Stimulated activated CD8-positive, alpha-beta memory T cell treated with anti-CD3 and anti-CD28 coated beads, Interleukin-2, amount 100 ng/mL, for 1 hour (primary cell): ENCODE measurements around the gene TPI1.

Experiments used
- DNase-seq, 2 donors: peaks; one replicate each; pipeline ENCODE4 v3.0.0-alpha.2; 2020; ENCODE audit warnings: low read depth in 2 of 2

TPI1 gene

DNA sequence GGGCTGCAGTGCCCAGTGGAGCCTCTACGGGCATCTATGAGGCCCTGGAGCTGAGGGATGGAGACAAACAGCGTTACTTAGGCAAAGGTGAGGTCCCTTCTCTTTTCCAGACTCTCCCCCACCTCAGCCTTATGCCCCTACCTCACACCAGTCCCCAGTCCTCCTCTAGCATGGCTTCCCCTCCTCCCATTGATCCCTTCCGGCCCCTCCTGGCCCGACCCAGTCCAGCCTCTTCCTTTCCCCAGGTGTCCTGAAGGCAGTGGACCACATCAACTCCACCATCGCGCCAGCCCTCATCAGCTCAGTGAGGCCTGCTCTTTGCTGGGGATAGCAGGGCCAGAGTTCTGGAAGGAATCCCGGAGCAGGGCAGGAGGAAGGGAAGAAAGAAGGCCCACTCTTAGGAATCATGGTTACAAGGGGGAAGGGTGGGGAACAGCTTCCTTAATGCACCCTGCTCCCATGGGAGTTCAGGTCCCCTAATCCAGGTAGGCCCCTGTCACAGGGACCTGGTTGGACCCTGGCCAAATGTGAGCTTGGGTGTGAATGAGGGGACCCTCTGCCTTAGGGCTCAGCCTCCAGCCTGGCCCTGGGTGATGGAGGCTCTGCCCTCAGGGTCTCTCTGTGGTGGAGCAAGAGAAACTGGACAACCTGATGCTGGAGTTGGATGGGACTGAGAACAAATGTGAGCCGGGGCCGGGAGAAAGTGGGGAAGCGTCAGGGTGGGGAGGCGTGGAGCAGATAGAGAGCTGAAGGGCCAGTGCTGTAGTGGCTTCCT lies 49.3 kb downstream of the TPI1 start:
- no peak for DNase-seq

DNA sequence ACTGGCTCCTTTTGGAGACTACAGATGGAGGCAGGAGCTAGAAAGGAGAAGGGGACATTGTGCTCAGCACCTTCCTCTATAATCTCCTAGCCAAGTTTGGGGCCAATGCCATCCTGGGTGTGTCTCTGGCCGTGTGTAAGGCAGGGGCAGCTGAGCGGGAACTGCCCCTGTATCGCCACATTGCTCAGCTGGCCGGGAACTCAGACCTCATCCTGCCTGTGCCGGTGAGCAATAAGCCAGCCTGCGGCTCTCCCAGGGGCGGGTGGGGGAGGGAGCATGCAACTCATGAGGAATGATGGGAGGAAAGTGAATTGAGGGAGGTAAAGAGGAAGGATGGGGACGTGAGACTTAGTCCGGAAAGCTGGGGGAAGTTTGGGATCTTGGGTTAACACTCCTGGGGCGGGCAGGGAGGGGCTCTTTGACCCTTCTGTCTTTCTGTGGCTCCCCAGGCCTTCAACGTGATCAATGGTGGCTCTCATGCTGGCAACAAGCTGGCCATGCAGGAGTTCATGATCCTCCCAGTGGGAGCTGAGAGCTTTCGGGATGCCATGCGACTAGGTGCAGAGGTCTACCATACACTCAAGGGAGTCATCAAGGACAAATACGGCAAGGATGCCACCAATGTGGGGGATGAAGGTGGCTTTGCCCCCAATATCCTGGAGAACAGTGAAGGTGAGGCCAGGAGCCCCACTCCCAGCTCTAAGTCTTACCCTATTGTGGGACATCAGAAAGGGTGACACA lies 50.3 kb downstream of the TPI1 start:
- DNase-seq = no peak

GRCh38 chr12:6919588-6919987 lies 52.3 kb downstream of the TPI1 start:
- DNase-seq = no peak
